ENCODE measurements around the gene TENM3.

- TF ChIP-seq EZH2 (optimal IDR thresholded peaks at IDR 0.05; ENCODE audit: low read depth, low read length) = no peak
- TF ChIP-seq, protein P1, sequence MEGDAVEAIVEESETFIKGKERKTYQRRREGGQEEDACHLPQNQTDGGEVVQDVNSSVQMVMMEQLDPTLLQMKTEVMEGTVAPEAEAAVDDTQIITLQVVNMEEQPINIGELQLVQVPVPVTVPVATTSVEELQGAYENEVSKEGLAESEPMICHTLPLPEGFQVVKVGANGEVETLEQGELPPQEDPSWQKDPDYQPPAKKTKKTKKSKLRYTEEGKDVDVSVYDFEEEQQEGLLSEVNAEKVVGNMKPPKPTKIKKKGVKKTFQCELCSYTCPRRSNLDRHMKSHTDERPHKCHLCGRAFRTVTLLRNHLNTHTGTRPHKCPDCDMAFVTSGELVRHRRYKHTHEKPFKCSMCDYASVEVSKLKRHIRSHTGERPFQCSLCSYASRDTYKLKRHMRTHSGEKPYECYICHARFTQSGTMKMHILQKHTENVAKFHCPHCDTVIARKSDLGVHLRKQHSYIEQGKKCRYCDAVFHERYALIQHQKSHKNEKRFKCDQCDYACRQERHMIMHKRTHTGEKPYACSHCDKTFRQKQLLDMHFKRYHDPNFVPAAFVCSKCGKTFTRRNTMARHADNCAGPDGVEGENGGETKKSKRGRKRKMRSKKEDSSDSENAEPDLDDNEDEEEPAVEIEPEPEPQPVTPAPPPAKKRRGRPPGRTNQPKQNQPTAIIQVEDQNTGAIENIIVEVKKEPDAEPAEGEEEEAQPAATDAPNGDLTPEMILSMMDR (IDR thresholded peaks at IDR 0.05; ENCODE audit: low read length) = no peak
- no peak for TF ChIP-seq EZH2phosphoT487 (IDR thresholded peaks at IDR 0.05; ENCODE audit: low read length)
Measured at GRCh38 chr4:182756161-182756690, 513.0 kb downstream of the TENM3 start.

Measured in MM.1S (cell line).